H1 (cell line): Measurements from ENCODE around the gene MYLK3. TPM values are rescaled to one million over a fixed set of nuclear protein-coding genes. Genes with fewer than 3 reads are reported as not detected.

Source experiments
- CTCF ChIA-PET: fragments of 300-600 bp; sonication (Branson Sonifier 250); formaldehyde crosslinking; loops from one replicate; lab custom pipeline; 2021; ENCODE audit not compliant: partially characterized antibody; lab: Charles Lee
- POLR2A ChIA-PET: fragments of 300-600 bp; sonication (Branson Sonifier 250); formaldehyde crosslinking; loops from one replicate; lab custom pipeline; 2021; ENCODE audit warnings: inconsistent platforms; ENCODE audit not compliant: partially characterized antibody; lab: Charles Lee
- DNase-seq, 2 experiments: peaks; one replicate each; pipeline versions ENCODE4 v3.0.0 to v3.0.0-alpha.2; 2010 to 2022; ENCODE audit warnings: low spot score in 2 of 2, low read depth in 1 of 2, mixed read lengths in 1 of 2
- FAIRE-seq: peaks from 2 replicates; lab custom pipeline; 2011; peaks lifted over from hg19 to GRCh38; lab: Jason Lieb, UNC
- H2AFZ ChIP-seq: 2 replicates; pipeline ENCODE4 v1.8.1; 2012; ENCODE audit warnings: low read length, inconsistent platforms
- H2AK5ac ChIP-seq: 2 replicates; pipeline ENCODE4 v1.6.1; 2013; ENCODE audit warnings: low read depth, low read length
- H2BK120ac ChIP-seq: replicated peaks from 2 replicates; pipeline ENCODE3; 2013; ENCODE audit warnings: low read depth, low read length, inconsistent platforms
- H2BK12ac ChIP-seq: 2 replicates; pipeline ENCODE4 v1.6.1; 2013; ENCODE audit warnings: low read depth, low read length
- H2BK15ac ChIP-seq: 2 replicates; pipeline ENCODE4 v1.6.1; 2013; ENCODE audit warnings: low read length
- H2BK20ac ChIP-seq: 2 replicates; pipeline ENCODE4 v1.6.1; 2013; ENCODE audit warnings: low read length
- H2BK5ac ChIP-seq: 2 replicates; pipeline ENCODE4 v1.6.1; 2013; ENCODE audit warnings: low read depth, low read length
- H3K14ac ChIP-seq: 2 replicates; pipeline ENCODE4 v1.6.1; 2013; ENCODE audit warnings: inconsistent platforms; ENCODE audit not compliant: insufficient read length
- H3K18ac ChIP-seq: 2 replicates; pipeline ENCODE4 v1.6.1; 2013; ENCODE audit warnings: low read length; ENCODE audit errors: extremely low read depth
- H3K23ac ChIP-seq: 2 replicates; pipeline ENCODE4 v1.6.1; 2013; ENCODE audit warnings: inconsistent platforms; ENCODE audit not compliant: insufficient read length
- H3K23me2 ChIP-seq: 2 replicates; pipeline ENCODE4 v1.6.1; 2013; ENCODE audit warnings: low read depth, low read length
- H3K27ac ChIP-seq: 2 replicates; pipeline ENCODE4 v1.6.1; 2011; ENCODE audit warnings: low read depth, low read length, inconsistent platforms
- H3K27me3 ChIP-seq, 4 experiments: replicated peaks in 1 of 4; 1 replicate in 1 of 4; 2 replicates in 3 of 4; pipeline versions ENCODE4 v1.6.1 to v1.8.1; 2011 to 2013; ENCODE audit warnings: low read length in 3 of 4, mild to moderate bottlenecking in 3 of 4, inconsistent platforms in 2 of 4, mixed read lengths in 2 of 4, moderate library complexity in 1 of 4; ENCODE audit not compliant: control insufficient read depth in 3 of 4, insufficient read depth in 3 of 4; ENCODE audit errors: extremely low read depth in 1 of 4
- H3K36me3 ChIP-seq, 4 experiments: 2 replicates each; pipeline versions ENCODE4 v1.6.1 to v1.8.1; 2011 to 2013; ENCODE audit warnings: mild to moderate bottlenecking in 4 of 4, low read length in 3 of 4, moderate library complexity in 2 of 4, control low read depth in 1 of 4, inconsistent platforms in 1 of 4; ENCODE audit not compliant: insufficient read depth in 4 of 4, control insufficient read depth in 2 of 4
- H3K4ac ChIP-seq: replicated peaks from 2 replicates; pipeline ENCODE3; 2013; ENCODE audit warnings: low read length, low read depth, mixed read lengths, inconsistent platforms; ENCODE audit not compliant: insufficient read length
- H3K4me1 ChIP-seq, 4 experiments: replicated peaks in 1 of 4; 1 replicate in 1 of 4; 2 replicates in 3 of 4; pipeline versions ENCODE4 v1.6.1 to v1.8.1; 2011 to 2013; ENCODE audit warnings: low read length in 3 of 4, inconsistent platforms in 2 of 4, mixed read lengths in 1 of 4; ENCODE audit not compliant: insufficient read depth in 4 of 4, control insufficient read depth in 3 of 4
- H3K4me2 ChIP-seq, 2 experiments: 2 replicates each; pipeline versions ENCODE4 v1.6.1 to v1.8.1; 2011 to 2013; ENCODE audit warnings: low read depth in 2 of 2, low read length in 2 of 2, control low read depth in 1 of 2, inconsistent platforms in 1 of 2, mild to moderate bottlenecking in 1 of 2; ENCODE audit not compliant: insufficient read depth in 1 of 2
- H3K4me3 ChIP-seq, 4 experiments: fragments of 200-600, 300-600 bp in 1 of 4; sonication (generic), shearing (Covaris generic), sonication (Bioruptor Twin) in 1 of 4; 2 replicates each; pipeline versions ENCODE4 v1.5.1 to v1.8.1; 2011 to 2016; ENCODE audit warnings: low read length in 4 of 4, low read depth in 3 of 4, control low read depth in 2 of 4, inconsistent platforms in 2 of 4, mild to moderate bottlenecking in 2 of 4, mixed read lengths in 1 of 4, moderate library complexity in 1 of 4; ENCODE audit not compliant: insufficient read depth in 2 of 4; ENCODE audit errors: extremely low read depth in 1 of 4
- H3K56ac ChIP-seq: replicated peaks from 2 replicates; pipeline ENCODE3; 2013; ENCODE audit warnings: low read depth, mild to moderate bottlenecking, mixed read lengths, low read length, inconsistent platforms; ENCODE audit not compliant: insufficient read length
- H3K79me1 ChIP-seq: 2 replicates; pipeline ENCODE4 v1.6.1; 2013; ENCODE audit warnings: low read depth, low read length, control low read depth
- H3K79me2 ChIP-seq, 2 experiments: 2 replicates each; pipeline versions ENCODE4 v1.6.1 to v1.8.1; 2012 to 2013; ENCODE audit warnings: low read length in 2 of 2, mild to moderate bottlenecking in 2 of 2, inconsistent platforms in 1 of 2; ENCODE audit not compliant: insufficient read depth in 2 of 2, control insufficient read depth in 1 of 2
- H3K9ac ChIP-seq, 4 experiments: replicated peaks in 1 of 4; 1 replicate in 1 of 4; 2 replicates in 3 of 4; pipeline versions ENCODE4 v1.6.1 to v1.8.1; 2011 to 2013; ENCODE audit warnings: low read depth in 3 of 4, low read length in 3 of 4, control low read depth in 2 of 4, mild to moderate bottlenecking in 2 of 4, moderate library complexity in 2 of 4, inconsistent platforms in 1 of 4; ENCODE audit errors: extremely low read depth in 1 of 4
- H3K9me3 ChIP-seq, 2 experiments: 2 replicates each; pipeline versions ENCODE4 v1.6.1 to v1.8.1; 2012 to 2013; ENCODE audit warnings: mild to moderate bottlenecking in 2 of 2, moderate library complexity in 2 of 2, control low read depth in 1 of 2, inconsistent platforms in 1 of 2, low read depth in 1 of 2, low read length in 1 of 2, mixed read lengths in 1 of 2; ENCODE audit not compliant: insufficient read depth in 2 of 2
- H4K20me1 ChIP-seq, 2 experiments: replicated peaks in 1 of 2; 2 replicates each; pipeline versions ENCODE3 to v1.8.1; 2011 to 2013; ENCODE audit warnings: inconsistent platforms in 2 of 2, low read length in 2 of 2, mild to moderate bottlenecking in 1 of 2; ENCODE audit not compliant: insufficient read depth in 2 of 2, control insufficient read depth in 1 of 2
- H4K5ac ChIP-seq: 2 replicates; pipeline ENCODE4 v1.6.1; 2013; ENCODE audit warnings: low read length, low read depth, mixed read lengths, inconsistent platforms; ENCODE audit not compliant: insufficient read length
- H4K8ac ChIP-seq: 2 replicates; pipeline ENCODE4 v1.8.0; 2013; ENCODE audit warnings: mild to moderate bottlenecking, moderate library complexity, low read length, inconsistent platforms; ENCODE audit not compliant: insufficient read depth; ENCODE audit errors: extremely low read depth
- H4K91ac ChIP-seq: replicated peaks from 2 replicates; pipeline ENCODE3; 2013; ENCODE audit warnings: low read length, mixed read lengths, inconsistent platforms; ENCODE audit not compliant: insufficient read length
- EGR1 ChIP-seq: IDR thresholded peaks from 2 replicates; pipeline ENCODE4 v1.6.1; 2011; ENCODE audit warnings: low read depth, low read length, borderline replicate concordance
- SIRT6 ChIP-seq: IDR thresholded peaks from one replicate; pipeline ENCODE4 v1.7.1; 2012; ENCODE audit warnings: low read length, inconsistent platforms
- SUZ12 ChIP-seq: fragments of 200-600 bp; sonication (generic); IDR thresholded peaks from 2 replicates; pipeline ENCODE4 v1.6.1; 2012; ENCODE audit warnings: mild to moderate bottlenecking, inconsistent platforms, low read length, moderate library complexity, mixed read lengths
- WGBS, 2 experiments: shearing (Covaris generic) in 1 of 2; methylation state at CpG; one replicate each; pipeline versions ENCODE4 v1.1.6 to v1.1.7; 2013 to 2015; ENCODE audit warnings: low lambda C conversion rate in 2 of 2, mixed read lengths in 2 of 2, inconsistent platforms in 1 of 2, low coverage in 1 of 2, missing lambda C conversion rate in 1 of 2; ENCODE audit not compliant: insufficient replicate concordance in 2 of 2, insufficient coverage in 1 of 2, insufficient read length in 1 of 2; ENCODE audit errors: extremely low coverage in 1 of 2, missing lambda C conversion rate in 1 of 2; 5-methylcytosine and 5-hydroxymethylcytosine counted together
- polyA plus RNA-seq, 7 experiments: library from polyadenylated mRNA; depleted of rRNA in 3 of 7; stranded (reverse) in 5 of 7; unstranded in 2 of 7; fragments of >200 nt in 5 of 7; fragments of 200-250 nt in 2 of 7; gene quantifications; 1 replicate in 5 of 7; 2 replicates in 1 of 7; 4 replicates in 1 of 7; pipeline versions ENCODE4 v1.2.1 to v1.2.3, GENCODE V29; 2011 to 2013; ENCODE audit warnings: missing spikeins in 2 of 7, mixed read lengths in 2 of 7
- total RNA-seq: library from RNA; stranded (reverse); fragmentation: NEBNext Ultra II Directional; extraction: Animal tissue kit (Norgen Biotek cat#: 25700); gene quantifications from 2 replicates; pipeline ENCODE4 v1.2.1, GENCODE V29; 2021

MYLK3 gene
- total and polyA plus RNA-seq, 2 of the 8 experiments (the other 6 are each of a cell fraction or from before 2014, with no cell fraction given): 0.14 to 0.35 TPM

DNA sequence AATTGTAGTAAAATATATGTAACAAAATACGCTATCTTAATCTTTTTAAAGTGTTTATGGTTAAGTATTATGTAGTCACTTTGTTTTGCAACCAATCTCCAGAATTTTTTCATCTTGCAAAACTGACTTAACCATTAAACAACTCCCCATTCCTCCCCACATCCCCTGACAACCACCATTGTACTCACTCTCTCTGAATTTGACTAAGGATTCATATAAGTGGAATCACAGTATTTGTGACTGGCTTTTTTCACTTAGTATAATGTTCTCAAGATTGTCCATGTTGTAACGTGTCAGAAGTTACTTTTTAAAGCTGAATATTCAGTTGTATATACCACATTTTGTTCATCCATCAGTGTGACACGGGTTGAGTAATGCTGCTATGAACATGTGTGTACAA, 48.1 kb downstream of the MYLK3 start:
- CTCF ChIA-PET: interaction anchor here (0.6 to 1.4 kb wide), 4 partner anchors 9 to 101 kb away, joined by 3 to 6 read pairs (median 4); no protein-coding TSS in a partner anchor
- no peak for FAIRE-seq
- TF ChIP-seq SUZ12 (no peak), EGR1 (no peak), SIRT6 (no peak)

More for the DNA sequence above, 48.1 kb downstream of the MYLK3 start:
- POLR2A ChIA-PET: interaction anchor here (1.4 to 2.8 kb wide), 4 partner anchors 8 to 77 kb away, joined by 3 to 13 read pairs (median 7); partner anchors contain the start of gene ORC6
- no peak overlapping the region for H2BK15ac ChIP-seq
- no peak overlapping the region for H2AK5ac ChIP-seq
- WGBS, 2 experiments: 94% methylated on average over 3 of the region's 3 CpGs; no CpG with 5 or more reads in 1 of the 2 experiments
- H3K27me3 ChIP-seq: no peaks in the 10 kb centered on the region
- no peak overlapping the region for H3K23ac ChIP-seq
- H4K8ac ChIP-seq: no peak overlapping the region
- DNase-seq: no peak
- H3K4me2 ChIP-seq: no peak overlapping the region
- H3K4me1 ChIP-seq: no peaks in the 10 kb centered on the region
- no peaks in the 10 kb centered on the region for H3K79me2 ChIP-seq
- H2BK5ac ChIP-seq: no peak overlapping the region
- H3K18ac ChIP-seq: no peak overlapping the region
- H2BK20ac ChIP-seq: no peak overlapping the region
- H3K36me3 ChIP-seq: peaks cover 14 to 47% (median 34%) of the 10 kb centered on the region in 4 experiments
- no peak overlapping the region for H3K56ac ChIP-seq
- H2BK120ac ChIP-seq: no peak overlapping the region
- H2AFZ ChIP-seq: no peak overlapping the region
- no peaks in the 10 kb centered on the region for H3K9me3 ChIP-seq
- no peak overlapping the region for H2BK12ac ChIP-seq
- no peaks in the 10 kb centered on the region for H3K79me1 ChIP-seq
- peaks cover 0 to 1% of the 10 kb centered on the region in 2 experiments for H4K20me1 ChIP-seq
- no peak overlapping the region for H3K4ac ChIP-seq
- H4K91ac ChIP-seq: no peak overlapping the region
- no peak overlapping the region for H3K9ac ChIP-seq
- H3K4me3 ChIP-seq: no peak overlapping the region
- H3K23me2 ChIP-seq: no peaks in the 10 kb centered on the region
- H4K5ac ChIP-seq: no peak overlapping the region
- no peak overlapping the region for H3K27ac ChIP-seq
- H3K14ac ChIP-seq: no peak overlapping the region
